GM18909 (cell line): ENCODE data around the gene TRAPPC11.

ENCODE experiments used
- ATAC-seq: cut with Tn5 transposase; IDR thresholded peaks from one replicate; pipeline ENCODE4 v1.9.1; 2021; ENCODE audit warnings: mild to moderate bottlenecking; ENCODE audit not compliant: unreplicated experiment, poor library complexity

The TRAPPC11 gene

DNA sequence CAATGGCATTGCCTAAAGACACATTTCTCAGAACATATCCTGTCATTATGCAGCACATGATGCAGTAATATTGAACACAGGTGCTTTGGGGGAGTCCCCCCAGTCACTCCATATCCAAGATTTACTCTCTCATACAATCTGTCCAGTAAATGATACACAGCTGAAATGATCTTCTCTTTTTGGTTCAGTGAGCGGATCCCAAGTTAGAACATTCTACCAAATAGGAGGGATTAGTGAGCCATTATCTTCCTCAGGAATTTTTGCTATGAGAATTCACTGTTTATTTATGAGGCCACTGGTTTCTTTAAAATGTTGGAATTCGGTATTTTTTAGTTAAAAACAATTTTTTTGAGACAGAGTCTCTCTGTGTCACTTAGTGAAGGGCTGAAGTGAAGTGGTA lies 96.5 kb downstream of the TRAPPC11 start:
- no peak for ATAC-seq

DNA sequence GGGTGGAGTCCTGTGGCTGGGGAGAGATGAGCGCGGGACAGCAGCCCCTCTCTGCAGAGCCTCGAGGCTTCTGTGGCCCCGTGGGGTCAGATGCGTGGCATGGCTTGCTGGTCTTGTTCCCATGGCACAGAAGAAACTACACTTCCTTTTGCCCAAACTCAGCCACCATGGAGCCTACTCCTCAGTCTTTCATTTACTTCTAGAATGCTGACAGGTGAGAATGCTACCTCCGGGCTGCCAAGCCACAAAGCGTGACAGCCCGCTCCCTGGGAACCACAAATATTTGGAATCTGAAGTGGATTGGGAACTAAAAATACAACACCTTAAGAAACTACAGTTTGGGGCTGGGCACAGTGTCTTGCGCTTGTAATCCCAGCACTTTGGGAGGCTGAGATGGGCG lies 98.0 kb downstream of the TRAPPC11 start:
- no peak for ATAC-seq

DNA sequence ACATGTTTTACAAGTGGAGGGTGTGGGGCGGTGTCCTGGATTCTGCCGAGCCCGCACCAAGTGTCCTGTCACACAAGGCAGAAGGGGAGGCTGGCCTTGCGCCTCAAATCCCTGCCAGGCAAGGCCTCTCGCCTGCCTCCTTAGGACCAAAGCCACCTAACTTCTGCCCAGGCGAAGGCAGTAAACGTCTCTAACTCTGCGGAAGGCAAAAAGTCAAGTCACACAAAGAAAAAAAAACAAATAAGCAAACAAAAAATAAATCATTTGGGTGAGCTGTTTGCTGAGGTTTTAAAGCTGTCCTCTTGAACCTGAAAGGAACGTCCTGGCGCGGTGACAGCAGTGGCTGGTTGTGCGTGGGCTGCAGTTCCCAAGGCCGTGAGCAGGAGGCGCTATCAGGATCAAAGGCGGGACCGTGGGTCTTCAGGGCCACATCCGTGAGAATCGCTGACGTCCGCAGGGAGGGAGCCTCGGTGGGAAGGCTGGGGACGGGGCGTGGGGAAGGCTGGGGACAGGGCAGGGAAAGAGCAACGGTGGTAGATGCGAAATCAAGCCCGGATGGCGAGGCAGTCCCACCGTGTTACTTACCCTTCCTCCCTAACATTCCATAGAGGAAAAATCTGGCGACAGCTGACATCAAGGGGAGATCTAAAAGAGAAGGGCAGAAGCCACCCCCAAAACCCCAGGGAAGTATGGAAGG lies 99.1 kb downstream of the TRAPPC11 start:
- no peak for ATAC-seq

DNA sequence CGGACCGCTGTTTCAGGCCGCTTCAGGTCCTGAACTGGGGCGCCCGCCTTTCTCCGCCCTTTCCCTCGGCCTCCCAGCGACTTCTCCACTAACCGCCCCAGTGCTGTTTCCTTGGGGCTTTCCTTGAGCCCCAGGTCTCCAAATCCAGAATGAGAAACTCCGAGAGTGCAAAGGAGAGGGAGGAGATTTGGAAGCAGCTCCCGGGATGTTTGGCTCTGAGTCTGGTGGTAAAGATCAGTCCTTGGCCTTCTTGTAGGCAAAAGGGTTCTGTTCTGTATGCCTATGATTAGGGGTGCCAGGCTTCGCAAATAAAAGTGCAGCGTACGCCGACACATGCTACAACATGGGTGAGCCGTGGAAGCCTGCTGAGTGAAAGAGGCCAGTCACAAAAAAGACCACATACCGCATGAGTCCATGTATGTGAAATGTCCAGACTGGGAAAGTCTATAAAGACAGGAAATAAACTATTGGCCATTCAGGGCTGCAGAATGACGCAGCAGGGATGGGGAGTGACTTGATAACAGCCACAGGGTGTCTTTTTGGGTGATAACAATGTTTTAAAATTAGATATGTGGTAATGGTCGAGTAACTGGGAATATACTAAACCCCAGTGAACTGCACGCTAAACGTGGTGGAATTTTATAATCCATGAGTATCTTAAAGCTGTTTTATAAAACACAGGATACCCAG lies 99.8 kb downstream of the TRAPPC11 start:
- no peak for ATAC-seq

DNA sequence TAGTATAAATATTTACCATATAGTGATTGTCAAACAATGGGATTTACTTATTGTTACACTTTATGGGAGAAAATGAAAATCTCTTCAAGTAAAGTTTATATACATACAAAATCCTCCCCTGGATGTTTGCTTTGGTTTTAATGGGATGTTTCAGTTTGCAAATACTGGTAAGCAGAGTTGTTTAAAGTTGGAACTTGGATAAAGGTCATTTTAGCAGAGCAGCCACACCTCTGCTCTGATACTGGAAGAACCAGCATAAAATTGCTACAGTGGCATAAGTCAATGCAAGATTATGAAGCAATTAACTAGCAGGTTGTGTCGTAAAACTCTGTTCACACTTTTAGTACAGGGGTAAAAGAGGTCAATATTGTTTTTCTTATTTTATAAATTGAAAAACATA lies 101.2 kb downstream of the TRAPPC11 start:
- ATAC-seq: no peak
